BJ (cell line): ENCODE results near the gene SMC6. TPM values are rescaled to one million over a fixed set of nuclear protein-coding genes. Genes with fewer than 3 reads are reported as not detected.
A peak's percentile ranks its signal among the peaks of the same experiment; 100 is the strongest.

ENCODE experiments used
- CTCF ChIA-PET: fragments of 350-600 bp; formaldehyde crosslinking; extraction: SDS; loops from one replicate; lab custom pipeline; 2021; ENCODE audit warnings: antibody characterized with exemption, inconsistent platforms; lab: Yijun Ruan, JAX
- POLR2A ChIA-PET: fragments of 300-600 bp; sonication (Branson Sonifier 250); formaldehyde crosslinking; extraction: SDS; loops from one replicate; lab custom pipeline; 2021; ENCODE audit warnings: antibody characterized with exemption; lab: Charles Lee
- DNase-seq: peaks from one replicate; pipeline ENCODE4 v3.0.0-alpha.2; 2011; ENCODE audit warnings: low read depth
- H3K27me3 ChIP-seq: 2 replicates; pipeline ENCODE4 v1.6.0; 2011; ENCODE audit warnings: low read length; ENCODE audit not compliant: control insufficient read depth, insufficient read depth
- H3K36me3 ChIP-seq: 2 replicates; pipeline ENCODE4 v1.5.1; 2011; ENCODE audit warnings: low read length; ENCODE audit not compliant: control insufficient read depth, insufficient read depth
- H3K4me3 ChIP-seq: 2 replicates; pipeline ENCODE4 v1.5.1; 2011; ENCODE audit warnings: low read depth, mild to moderate bottlenecking, control low read depth, low read length
- polyA minus RNA-seq: library from RNA; depleted of rRNA, polyadenylated mRNA; stranded (reverse); fragments of >200 nt; gene quantifications from 2 replicates; pipeline ENCODE4 v1.2.3, GENCODE V29; 2011; rRNA and poly(A)+ RNA removed
- polyA plus RNA-seq: library from polyadenylated mRNA; depleted of rRNA; stranded (reverse); fragments of >200 nt; gene quantifications from 2 replicates; pipeline ENCODE4 v1.2.3, GENCODE V29; 2011; rRNA removed
- TF ChIP-seq, protein P1 (sequence below): IDR thresholded peaks from 2 replicates; pipeline ENCODE4 v1.5.1; 2011; ENCODE audit warnings: low read depth, mild to moderate bottlenecking, control low read depth, inconsistent platforms, low read length, moderate library complexity; ENCODE audit not compliant: insufficient read depth

Gene SMC6
- 5.2 and 9.1 TPM in 2 replicates for polyA plus RNA-seq
- polyA minus RNA-seq: 3.5 and 5.2 TPM in 2 replicates

GRCh38 chr2:17753803-17754663, at the start of gene SMC6, which contains the start of gene GEN1:
SMC6 (minus strand) TSS chr2:17753810; CDS start chr2:17745946, 7,864 bp downstream.
GEN1 (plus strand) TSS chr2:17754138; CDS start chr2:17759944, 5,806 bp downstream.
- TF ChIP-seq, protein P1, sequence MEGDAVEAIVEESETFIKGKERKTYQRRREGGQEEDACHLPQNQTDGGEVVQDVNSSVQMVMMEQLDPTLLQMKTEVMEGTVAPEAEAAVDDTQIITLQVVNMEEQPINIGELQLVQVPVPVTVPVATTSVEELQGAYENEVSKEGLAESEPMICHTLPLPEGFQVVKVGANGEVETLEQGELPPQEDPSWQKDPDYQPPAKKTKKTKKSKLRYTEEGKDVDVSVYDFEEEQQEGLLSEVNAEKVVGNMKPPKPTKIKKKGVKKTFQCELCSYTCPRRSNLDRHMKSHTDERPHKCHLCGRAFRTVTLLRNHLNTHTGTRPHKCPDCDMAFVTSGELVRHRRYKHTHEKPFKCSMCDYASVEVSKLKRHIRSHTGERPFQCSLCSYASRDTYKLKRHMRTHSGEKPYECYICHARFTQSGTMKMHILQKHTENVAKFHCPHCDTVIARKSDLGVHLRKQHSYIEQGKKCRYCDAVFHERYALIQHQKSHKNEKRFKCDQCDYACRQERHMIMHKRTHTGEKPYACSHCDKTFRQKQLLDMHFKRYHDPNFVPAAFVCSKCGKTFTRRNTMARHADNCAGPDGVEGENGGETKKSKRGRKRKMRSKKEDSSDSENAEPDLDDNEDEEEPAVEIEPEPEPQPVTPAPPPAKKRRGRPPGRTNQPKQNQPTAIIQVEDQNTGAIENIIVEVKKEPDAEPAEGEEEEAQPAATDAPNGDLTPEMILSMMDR: no peak
- POLR2A ChIA-PET: interaction anchor here (0.6 to 0.7 kb wide), 2 partner anchors 36 to 640 kb away, joined by 4 to 6 read pairs; no protein-coding TSS in a partner anchor
- Histone ChIP-seq H3K27me3 (no peaks in the 10 kb centered on the region), H3K36me3 (no peaks in the 10 kb centered on the region), H3K4me3 (peak within 1 kb of the TSS; percentile 97)
- DNase-seq: peak; percentile 36
- CTCF ChIA-PET: interaction anchor here (0.7 to 1.5 kb wide), 4 partner anchors 16 to 141 kb away, joined by 3 to 6 read pairs (median 3); no protein-coding TSS in a partner anchor

- POLR2A ChIA-PET: no interaction called here
- Histone ChIP-seq H3K4me3 (no peak overlapping the region), H3K27me3 (peaks cover 4% of the 10 kb centered on the region; the same call in 1 of the 2 replicates), H3K36me3 (no peaks in the 10 kb centered on the region)
- no peak for DNase-seq
- CTCF ChIA-PET: interaction anchor here (0.7 to 0.9 kb wide), 2 partner anchors 30 to 36 kb away, joined by 3 read pairs; no protein-coding TSS in a partner anchor
- TF ChIP-seq, protein P1: no peak
Observed at GRCh38 chr2:17800693-17801458, 47.3 kb upstream of the SMC6 start.

DNA sequence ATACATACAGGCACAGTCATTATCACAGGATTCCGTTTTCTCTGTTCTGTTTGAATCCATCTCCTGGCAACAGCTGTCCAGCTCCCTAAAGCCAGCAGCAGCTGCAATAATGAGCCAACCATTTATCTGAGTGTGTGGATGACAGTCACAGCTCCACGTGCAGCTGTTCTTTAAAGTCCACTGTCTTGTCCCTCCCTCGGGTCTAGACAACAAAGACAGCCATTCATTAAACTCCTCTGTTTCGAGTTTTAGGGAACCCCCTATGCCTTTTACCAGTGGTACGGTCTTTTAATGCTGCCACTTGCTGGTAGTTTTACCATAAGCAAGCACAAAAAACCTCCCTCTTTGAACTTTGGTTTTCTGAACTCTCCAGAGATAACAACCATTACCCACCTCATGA, 46.6 kb upstream of the SMC6 start:
- Histone ChIP-seq H3K36me3 (no peaks in the 10 kb centered on the region), H3K4me3 (no peak overlapping the region), H3K27me3 (peaks cover 4% of the 10 kb centered on the region; the same call in 1 of the 2 replicates)
- TF ChIP-seq, protein P1: no peak
- POLR2A ChIA-PET: interaction anchor here (0.6 kb wide), 1 partner anchor 14 kb away, joined by 3 read pairs; no protein-coding TSS in a partner anchor
- CTCF ChIA-PET: interaction anchor here (0.7 to 0.9 kb wide), 2 partner anchors 31 to 37 kb away, joined by 3 read pairs; no protein-coding TSS in a partner anchor
- DNase-seq: no peak

DNA sequence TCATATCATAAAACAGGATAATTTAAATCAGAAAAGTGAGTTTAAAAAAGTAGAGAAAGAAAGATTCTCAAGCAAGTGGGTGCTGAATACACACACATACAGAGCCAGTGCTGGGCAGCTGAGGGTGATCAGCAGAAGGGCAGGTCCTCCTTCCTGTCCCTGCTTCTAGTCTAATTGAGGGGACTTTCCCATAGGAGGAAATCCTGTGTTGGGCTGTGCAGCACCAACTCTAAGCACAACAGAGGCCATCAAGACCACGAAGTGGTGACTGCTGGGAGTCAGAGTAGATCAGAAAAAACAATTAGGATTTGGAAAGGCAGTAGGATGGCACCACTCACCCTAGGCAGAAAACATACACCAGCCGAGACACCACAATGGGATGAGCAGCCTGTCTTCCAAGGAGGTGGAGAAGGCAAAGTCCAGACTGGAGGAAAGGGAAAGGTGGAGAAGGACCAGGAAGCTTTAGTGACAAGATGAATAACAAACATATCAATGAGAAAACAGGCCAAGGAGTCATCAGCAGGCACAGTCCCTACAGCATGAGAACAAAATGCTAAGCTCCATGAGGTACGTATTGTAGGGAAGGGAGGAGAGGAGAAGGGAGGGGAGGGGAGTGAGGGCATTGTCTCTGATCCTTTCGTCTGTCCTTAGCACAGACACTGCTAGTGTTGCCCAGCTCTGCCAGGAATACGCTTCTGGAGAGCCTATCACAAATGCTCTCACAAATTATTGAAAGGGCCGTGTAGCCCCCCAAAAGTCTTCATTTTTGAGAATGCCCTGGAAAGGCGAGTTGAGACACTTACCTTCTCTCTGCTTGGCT, 45.9 kb upstream of the SMC6 start:
- POLR2A ChIA-PET: interaction anchor here (0.6 kb wide), 1 partner anchor 14 kb away, joined by 3 read pairs; no protein-coding TSS in a partner anchor
- CTCF ChIA-PET: interaction anchor here (0.9 kb wide), 1 partner anchor 32 kb away, joined by 3 read pairs; no protein-coding TSS in a partner anchor
- H3K36me3 ChIP-seq: no peaks in the 10 kb centered on the region
- peaks cover 4% of the 10 kb centered on the region; the same call in 1 of the 2 replicates for H3K27me3 ChIP-seq
- DNase-seq: no peak
- H3K4me3 ChIP-seq: no peak overlapping the region
- TF ChIP-seq, protein P1: no peak
